Measurements from ENCODE around the gene MOCS2. TPM values are rescaled to one million over a fixed set of nuclear protein-coding genes. Genes with fewer than 3 reads are reported as not detected.

The MOCS2 gene
- total and polyA plus RNA-seq, 9 of the 15 experiments (the other 6 are each of a cell fraction or from before 2014, with no cell fraction given), result 33.0 to 74.5 (median 48.4) TPM

DNA sequence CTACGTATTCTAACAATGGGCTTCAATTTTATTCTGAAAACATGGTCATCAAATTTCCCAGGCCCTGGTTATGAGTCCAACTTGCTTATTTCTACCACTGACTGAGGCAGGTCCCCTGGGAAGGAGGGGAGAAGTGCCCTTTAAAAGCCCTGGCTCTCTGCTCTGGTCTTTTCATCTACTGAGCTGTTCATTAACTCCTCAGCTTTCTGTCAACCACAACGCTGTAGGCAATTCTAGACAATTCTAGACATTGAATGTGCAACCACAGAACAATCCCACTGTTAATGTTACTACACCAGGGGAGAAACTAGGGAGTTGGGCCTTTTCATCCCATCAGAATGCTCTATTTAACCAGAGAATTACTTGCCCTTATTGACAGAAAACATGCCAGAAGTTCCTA, 10.0 kb downstream of the MOCS2 start:
- intact Hi-C loops (cut with micrococcal nuclease), result loop anchor here (10.0 kb wide), 1 partner anchor 295 kb away; no protein-coding TSS in a partner anchor

DNA sequence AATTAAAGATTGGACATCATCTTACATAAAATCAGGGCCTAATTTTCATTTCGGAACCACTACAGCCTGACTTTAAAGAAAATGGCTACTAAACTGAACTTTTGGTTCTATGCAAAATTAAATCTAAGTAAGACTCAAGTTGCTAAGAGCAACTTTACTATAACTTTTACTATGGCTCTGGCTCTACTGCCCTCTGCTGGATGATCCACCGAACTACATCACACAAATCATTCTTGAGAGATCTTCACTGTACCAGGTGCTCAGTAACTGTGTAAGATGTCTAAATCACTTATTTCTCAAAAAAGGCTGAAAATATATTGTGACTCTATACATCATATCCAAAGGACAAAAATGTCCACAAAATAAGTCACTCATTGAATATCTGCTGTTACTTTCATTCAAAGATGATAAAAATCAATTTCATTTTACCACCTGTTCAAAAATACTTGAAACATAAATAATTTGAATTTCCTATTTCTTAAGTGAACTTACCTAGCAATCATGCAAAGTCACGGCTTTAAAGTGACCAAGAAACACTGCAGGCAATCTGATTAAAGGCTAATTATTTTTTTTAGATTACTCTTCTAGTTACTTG, 13.5 kb downstream of the MOCS2 start:
- BruUV-seq (replicated peaks), result no TSS peak
- DNase-seq (ENCODE audit: extremely low read depth in 1 of 4, low spot score in 3 of 4) (peak; percentile 54 to 66 (median 58)), ATAC-seq (peak; percentile 86), FAIRE-seq (peak; percentile 85)
- H3K9ac ChIP-seq (ENCODE audit: insufficient read depth in 1 of 2, low read depth in 2 of 2, low read length in 2 of 2), result no peak overlapping the region
- POLR2A ChIA-PET, result no interaction called here
- H3K27me3 ChIP-seq (ENCODE audit: control insufficient read depth in 2 of 2, insufficient read depth in 2 of 2, low read length in 2 of 2), result no peaks in the 10 kb centered on the region
- no peak overlapping the region for H3K27ac ChIP-seq (ENCODE audit: extremely low read depth, low read depth, low read length)
- no peak overlapping the region for H3K4me2 ChIP-seq (ENCODE audit: insufficient read depth, low read length)
- H3K4me3 ChIP-seq, result no peak overlapping the region
- intact Hi-C loops (cut with micrococcal nuclease), result loop anchor here (1.0 to 10.0 kb wide), 2 partner anchors 148 to 291 kb away; no protein-coding TSS in a partner anchor
- H2AFZ ChIP-seq (ENCODE audit: low read depth, low read length), result no peak overlapping the region
- WGBS (ENCODE audit: insufficient coverage, low coverage, missing lambda C conversion rate), result 2% methylated on average over 3 of the region's 3 CpGs
- H3K9me1 ChIP-seq (ENCODE audit: control insufficient read depth, insufficient read depth, low read length), result no peaks in the 10 kb centered on the region
- H3K36me3 ChIP-seq (ENCODE audit: control insufficient read depth, insufficient read depth, low read length), result peaks cover 30% of the 10 kb centered on the region; the same call in 2 of the 3 replicates
- in situ Hi-C loops (cut with MboI), result loop anchor here (5.0 kb wide), 1 partner anchor 149 kb away; no protein-coding TSS in a partner anchor
- CTCF ChIA-PET (ENCODE audit: low intra/inter-chr PET ratio), result interaction anchor here (1.7 kb wide), 1 partner anchor 148 kb away, joined by 11 read pairs; no protein-coding TSS in a partner anchor
- H3K4me1 ChIP-seq (replicated peaks in 1 of 2; ENCODE audit: control insufficient read depth in 2 of 2, insufficient read depth in 2 of 2, low read length in 2 of 2), result no peaks in the 10 kb centered on the region
- no peaks in the 10 kb centered on the region for H4K20me1 ChIP-seq (replicated peaks; ENCODE audit: control insufficient read depth, insufficient read depth, low read length)
- H3K79me2 ChIP-seq (ENCODE audit: control insufficient read depth, insufficient read depth, low read length), result no peaks in the 10 kb centered on the region
- H3K9me3 ChIP-seq (replicated peaks; ENCODE audit: control insufficient read depth, insufficient read depth, low read depth, low read length), result no peaks in the 10 kb centered on the region
- TF ChIP-seq, protein P1, sequence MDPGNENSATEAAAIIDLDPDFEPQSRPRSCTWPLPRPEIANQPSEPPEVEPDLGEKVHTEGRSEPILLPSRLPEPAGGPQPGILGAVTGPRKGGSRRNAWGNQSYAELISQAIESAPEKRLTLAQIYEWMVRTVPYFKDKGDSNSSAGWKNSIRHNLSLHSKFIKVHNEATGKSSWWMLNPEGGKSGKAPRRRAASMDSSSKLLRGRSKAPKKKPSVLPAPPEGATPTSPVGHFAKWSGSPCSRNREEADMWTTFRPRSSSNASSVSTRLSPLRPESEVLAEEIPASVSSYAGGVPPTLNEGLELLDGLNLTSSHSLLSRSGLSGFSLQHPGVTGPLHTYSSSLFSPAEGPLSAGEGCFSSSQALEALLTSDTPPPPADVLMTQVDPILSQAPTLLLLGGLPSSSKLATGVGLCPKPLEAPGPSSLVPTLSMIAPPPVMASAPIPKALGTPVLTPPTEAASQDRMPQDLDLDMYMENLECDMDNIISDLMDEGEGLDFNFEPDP (CRISPR knock-in tag; IDR thresholded peaks at IDR 0.05), result no peak
- no peak for TF ChIP-seq DPF2 (IDR thresholded peaks at IDR 0.05)
- 0 out of 2 replicates have a peak, but pooled peaks have one; percentile 28 for TF ChIP-seq GATAD2B (IDR thresholded peaks at IDR 0.05; ENCODE audit: borderline replicate concordance)
- TF ChIP-seq, protein P2, sequence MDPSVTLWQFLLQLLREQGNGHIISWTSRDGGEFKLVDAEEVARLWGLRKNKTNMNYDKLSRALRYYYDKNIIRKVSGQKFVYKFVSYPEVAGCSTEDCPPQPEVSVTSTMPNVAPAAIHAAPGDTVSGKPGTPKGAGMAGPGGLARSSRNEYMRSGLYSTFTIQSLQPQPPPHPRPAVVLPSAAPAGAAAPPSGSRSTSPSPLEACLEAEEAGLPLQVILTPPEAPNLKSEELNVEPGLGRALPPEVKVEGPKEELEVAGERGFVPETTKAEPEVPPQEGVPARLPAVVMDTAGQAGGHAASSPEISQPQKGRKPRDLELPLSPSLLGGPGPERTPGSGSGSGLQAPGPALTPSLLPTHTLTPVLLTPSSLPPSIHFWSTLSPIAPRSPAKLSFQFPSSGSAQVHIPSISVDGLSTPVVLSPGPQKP (CRISPR knock-in tag; IDR thresholded peaks at IDR 0.05), result no peak
- TF ChIP-seq, protein P3, sequence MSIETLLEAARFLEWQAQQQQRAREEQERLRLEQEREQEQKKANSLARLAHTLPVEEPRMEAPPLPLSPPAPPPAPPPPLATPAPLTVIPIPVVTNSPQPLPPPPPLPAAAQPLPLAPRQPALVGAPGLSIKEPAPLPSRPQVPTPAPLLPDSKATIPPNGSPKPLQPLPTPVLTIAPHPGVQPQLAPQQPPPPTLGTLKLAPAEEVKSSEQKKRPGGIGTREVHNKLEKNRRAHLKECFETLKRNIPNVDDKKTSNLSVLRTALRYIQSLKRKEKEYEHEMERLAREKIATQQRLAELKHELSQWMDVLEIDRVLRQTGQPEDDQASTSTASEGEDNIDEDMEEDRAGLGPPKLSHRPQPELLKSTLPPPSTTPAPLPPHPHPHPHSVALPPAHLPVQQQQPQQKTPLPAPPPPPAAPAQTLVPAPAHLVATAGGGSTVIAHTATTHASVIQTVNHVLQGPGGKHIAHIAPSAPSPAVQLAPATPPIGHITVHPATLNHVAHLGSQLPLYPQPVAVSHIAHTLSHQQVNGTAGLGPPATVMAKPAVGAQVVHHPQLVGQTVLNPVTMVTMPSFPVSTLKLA (conservative IDR thresholded peaks at IDR 0.05), result 0 out of 4 replicates have a peak, but pooled peaks of 1 of the 2 experiments have one; percentile 12

More for the DNA sequence above, 10.0 kb downstream of the MOCS2 start:
- H2AFZ ChIP-seq (ENCODE audit: low read depth, low read length), result no peak overlapping the region
- no peak for TF ChIP-seq GTF2E2 (tag; IDR thresholded peaks at IDR 0.05)
- no peak for TF ChIP-seq NUFIP1 (IDR thresholded peaks at IDR 0.05; ENCODE audit: partially characterized antibody)
- TF ChIP-seq ZNF586 (CRISPR knock-in tag; conservative IDR thresholded peaks at IDR 0.05), result no peak
- no peak for TF ChIP-seq GATAD2B (IDR thresholded peaks at IDR 0.05; ENCODE audit: borderline replicate concordance)
- TF ChIP-seq, protein P4, sequence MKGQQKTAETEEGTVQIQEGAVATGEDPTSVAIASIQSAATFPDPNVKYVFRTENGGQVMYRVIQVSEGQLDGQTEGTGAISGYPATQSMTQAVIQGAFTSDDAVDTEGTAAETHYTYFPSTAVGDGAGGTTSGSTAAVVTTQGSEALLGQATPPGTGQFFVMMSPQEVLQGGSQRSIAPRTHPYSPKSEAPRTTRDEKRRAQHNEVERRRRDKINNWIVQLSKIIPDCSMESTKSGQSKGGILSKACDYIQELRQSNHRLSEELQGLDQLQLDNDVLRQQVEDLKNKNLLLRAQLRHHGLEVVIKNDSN (CRISPR knock-in tag; IDR thresholded peaks at IDR 0.05), result no peak
- FAIRE-seq, result no peak
- no TSS peak for BruUV-seq (replicated peaks)
- H3K27me3 ChIP-seq (ENCODE audit: control insufficient read depth in 2 of 2, insufficient read depth in 2 of 2, low read length in 2 of 2), result no peaks in the 10 kb centered on the region
- no peak for DNase-seq (ENCODE audit: extremely low read depth in 1 of 4, low spot score in 3 of 4)
- H3K9ac ChIP-seq (ENCODE audit: insufficient read depth in 1 of 2, low read depth in 2 of 2, low read length in 2 of 2), result no peak overlapping the region
- H3K4me2 ChIP-seq (ENCODE audit: insufficient read depth, low read length), result no peak overlapping the region
- ATAC-seq, result no peak
- no peaks in the 10 kb centered on the region for H3K9me3 ChIP-seq (replicated peaks; ENCODE audit: control insufficient read depth, insufficient read depth, low read depth, low read length)
- no peaks in the 10 kb centered on the region for H3K9me1 ChIP-seq (ENCODE audit: control insufficient read depth, insufficient read depth, low read length)
- H3K36me3 ChIP-seq (ENCODE audit: control insufficient read depth, insufficient read depth, low read length), result peaks cover 59% of the 10 kb centered on the region; the same call in 2 of the 3 replicates
- H3K4me1 ChIP-seq (replicated peaks in 1 of 2; ENCODE audit: control insufficient read depth in 2 of 2, insufficient read depth in 2 of 2, low read length in 2 of 2), result no peaks in the 10 kb centered on the region
- ChIA-PET CTCF (ENCODE audit: low intra/inter-chr PET ratio) (no interaction called here), POLR2A (interaction anchor here (1.1 to 1.5 kb wide), 2 partner anchors 12 to 16 kb away, joined by 3 to 4 read pairs; no protein-coding TSS in a partner anchor)
- 82% methylated on average over 2 of the region's 2 CpGs for WGBS (ENCODE audit: insufficient coverage, low coverage, missing lambda C conversion rate)
- H3K4me3 ChIP-seq, result no peak overlapping the region
- no peak overlapping the region for H3K27ac ChIP-seq (ENCODE audit: extremely low read depth, low read depth, low read length)
- no peaks in the 10 kb centered on the region for H4K20me1 ChIP-seq (replicated peaks; ENCODE audit: control insufficient read depth, insufficient read depth, low read length)
- no peaks in the 10 kb centered on the region for H3K79me2 ChIP-seq (ENCODE audit: control insufficient read depth, insufficient read depth, low read length)
- in situ Hi-C loops (cut with MboI), result loop anchor here (5.0 kb wide), 1 partner anchor 152 kb away; no protein-coding TSS in a partner anchor

Data from K562 (cell line).